Measurements from ENCODE around the gene SPR. TPM values are rescaled to one million over a fixed set of nuclear protein-coding genes. Genes with fewer than 3 reads are reported as not detected.

SPR gene
- total and polyA plus RNA-seq, 2 of the 4 experiments (the other 2 are of a cell fraction), result 14.3 to 17.4 TPM

- TF ChIP-seq RFX5 (IDR thresholded peaks at IDR 0.05; ENCODE audit: low read depth, low read length), result no peak
Observed at GRCh38 chr2:72915907-72916742, 28.9 kb downstream of the SPR start (continued).

GRCh38 chr2:72916743-72917137, 29.5 kb downstream of the SPR start:
- ChIA-PET CTCF (no interaction called here), POLR2A (ENCODE audit: unreplicated experiment) (no interaction called here)
- no peak overlapping the region for H3K4me3 ChIP-seq (ENCODE audit: insufficient read depth, low read depth, low read length)
- no peak overlapping the region for H2AK5ac ChIP-seq (ENCODE audit: low read depth, low read length)
- H2BK20ac ChIP-seq (ENCODE audit: low read depth, low read length), result no peak overlapping the region
- peak overlapping the region; percentile 64; the same call in 1 of the 2 replicates for H3K23ac ChIP-seq (ENCODE audit: low read depth, low read length)
- TF ChIP-seq RCOR1 (IDR thresholded peaks at IDR 0.05; ENCODE audit: insufficient replicate concordance, low read length), result no peak
- no peak for TF ChIP-seq ELK1 (IDR thresholded peaks at IDR 0.05; ENCODE audit: borderline replicate concordance, low read depth, low read length)
- TF ChIP-seq BHLHE40 (IDR thresholded peaks at IDR 0.05; ENCODE audit: low read depth, low read length), result no peak
- no peak for TF ChIP-seq SMC3 (IDR thresholded peaks at IDR 0.05; ENCODE audit: low read depth, low read length)
- no peak for TF ChIP-seq RAD21 (IDR thresholded peaks at IDR 0.05; ENCODE audit: low read length)
- no peak for TF ChIP-seq MAFK (IDR thresholded peaks at IDR 0.05; ENCODE audit: low read depth, low read length)
- ATAC-seq (ENCODE audit: low read depth), result no peak
- H3K56ac ChIP-seq (ENCODE audit: extremely low read depth, insufficient read depth, low read length), result no peak overlapping the region
- in situ Hi-C loops (cut with MboI; ENCODE audit: low sequenced_read_pairs) (no loop called here), dilution Hi-C loops (cut with HindIII; ENCODE audit: low sequenced_read_pairs, unreplicated experiment) (no loop called here), intact Hi-C loops (cut with micrococcal nuclease) (no loop called here)
- H3K9me1 ChIP-seq (ENCODE audit: insufficient read depth, low read length), result no peaks in the 10 kb centered on the region
- H3K27ac ChIP-seq (ENCODE audit: insufficient read depth, low read length), result no peak overlapping the region
- peaks cover 54% of the 10 kb centered on the region for H4K20me1 ChIP-seq (ENCODE audit: insufficient read depth, low read length)
- no peak overlapping the region for H4K8ac ChIP-seq (ENCODE audit: low read depth in 2 of 2, low read length in 2 of 2)
- no peak overlapping the region for H2BK120ac ChIP-seq (ENCODE audit: low read depth, low read length)
- no peak overlapping the region for H2BK15ac ChIP-seq (ENCODE audit: low read depth, low read length)
- peaks cover 19% of the 10 kb centered on the region for H3K9me3 ChIP-seq (ENCODE audit: control insufficient read depth, insufficient read depth, low read length)
- 4% methylated on average over 12 of the region's 29 CpGs; no CpG with 5 or more reads in 1 of the 2 experiments for WGBS, 2 experiments (ENCODE audit: extremely low coverage in 2 of 2, insufficient read length in 1 of 2)
- H3K27me3 ChIP-seq (ENCODE audit: control insufficient read depth, insufficient read depth, low read length), result peaks cover 90% of the 10 kb centered on the region
- H3K18ac ChIP-seq (ENCODE audit: low read depth, low read length), result no peak overlapping the region
- no peak overlapping the region for H3K9ac ChIP-seq (ENCODE audit: low read depth, low read length)
- no peak overlapping the region for H2BK5ac ChIP-seq (ENCODE audit: low read depth, low read length, poor library complexity, severe bottlenecking)
- DNase-seq, result no peak
- no peaks in the 10 kb centered on the region for H3K79me1 ChIP-seq (ENCODE audit: low read depth in 1 of 2, low read length in 2 of 2)
- no peak overlapping the region for H3K4ac ChIP-seq (ENCODE audit: low read depth, low read length)
- no peak overlapping the region for H4K91ac ChIP-seq (ENCODE audit: insufficient read depth, low read depth, low read length)
- BruUV-seq (replicated peaks), result no TSS peak
- H4K5ac ChIP-seq (ENCODE audit: low read depth, low read length), result no peak overlapping the region
- no peaks in the 10 kb centered on the region for H3K36me3 ChIP-seq (ENCODE audit: control insufficient read depth, insufficient read depth, low read length)
- H2AFZ ChIP-seq (replicated peaks; ENCODE audit: low read length, poor library complexity), result peak overlapping the region; percentile 54
- no peak overlapping the region; the same call in 1 of the 2 replicates for H3K4me2 ChIP-seq (ENCODE audit: low read depth, low read length)
- H3K14ac ChIP-seq (replicated peaks; ENCODE audit: low read depth, low read length), result no peak overlapping the region
- peaks cover 2% of the 10 kb centered on the region; the same call in 1 of the 2 replicates for H3K4me1 ChIP-seq (ENCODE audit: control insufficient read depth, insufficient read depth, low read length)
- H2AK9ac ChIP-seq (replicated peaks; ENCODE audit: low read depth, low read length, poor library complexity), result no peak overlapping the region
